HEK293T (cell line): ENCODE measurements around the gene ARPP19.

ENCODE experiments used
- BHLHE40 ChIP-seq: fragments of 450-650 bp; IDR thresholded peaks from 2 replicates; pipeline ENCODE4 v1.6.1; 2016; ENCODE audit warnings: mild to moderate bottlenecking, moderate library complexity, borderline replicate concordance
- ELF4 ChIP-seq: fragments of 450-650 bp; IDR thresholded peaks from 2 replicates; pipeline ENCODE4 v1.6.1; 2017; ENCODE audit warnings: antibody characterized with exemption
- FOXA1 ChIP-seq: fragments of 450-650 bp; IDR thresholded peaks from 2 replicates; pipeline ENCODE4 v1.6.1; 2016; ENCODE audit warnings: mild to moderate bottlenecking
- FOXK2 ChIP-seq: fragments of 450-650 bp; IDR thresholded peaks from 2 replicates; pipeline ENCODE4 v1.6.1; 2016; ENCODE audit warnings: mild to moderate bottlenecking
- FOXM1 ChIP-seq: fragments of 450-650 bp; IDR thresholded peaks from 2 replicates; pipeline ENCODE4 v1.6.1; 2017; ENCODE audit warnings: mild to moderate bottlenecking, borderline replicate concordance
- L3MBTL2 ChIP-seq: fragments of 450-650 bp; conservative IDR thresholded peaks from 2 replicates; pipeline ENCODE4 v1.6.1; 2016; ENCODE audit warnings: mild to moderate bottlenecking
- NFRKB ChIP-seq: fragments of 450-650 bp; IDR thresholded peaks from 2 replicates; pipeline ENCODE4 v1.6.1; 2016; ENCODE audit warnings: mild to moderate bottlenecking, moderate library complexity
- SP1 ChIP-seq: fragments of 450-650 bp; IDR thresholded peaks from 2 replicates; pipeline ENCODE4 v1.6.1; 2017
- SUZ12 ChIP-seq: fragments of 450-650 bp; IDR thresholded peaks from 2 replicates; pipeline ENCODE4 v1.6.1; 2016; ENCODE audit warnings: mild to moderate bottlenecking
- TARDBP ChIP-seq: fragments of 450-650 bp; IDR thresholded peaks from 2 replicates; pipeline ENCODE4 v1.6.1; 2016
- TF ChIP-seq, protein P1 (sequence below): fragments of 450-650 bp; IDR thresholded peaks from 2 replicates; pipeline ENCODE4 v1.6.1; 2016

DNA sequence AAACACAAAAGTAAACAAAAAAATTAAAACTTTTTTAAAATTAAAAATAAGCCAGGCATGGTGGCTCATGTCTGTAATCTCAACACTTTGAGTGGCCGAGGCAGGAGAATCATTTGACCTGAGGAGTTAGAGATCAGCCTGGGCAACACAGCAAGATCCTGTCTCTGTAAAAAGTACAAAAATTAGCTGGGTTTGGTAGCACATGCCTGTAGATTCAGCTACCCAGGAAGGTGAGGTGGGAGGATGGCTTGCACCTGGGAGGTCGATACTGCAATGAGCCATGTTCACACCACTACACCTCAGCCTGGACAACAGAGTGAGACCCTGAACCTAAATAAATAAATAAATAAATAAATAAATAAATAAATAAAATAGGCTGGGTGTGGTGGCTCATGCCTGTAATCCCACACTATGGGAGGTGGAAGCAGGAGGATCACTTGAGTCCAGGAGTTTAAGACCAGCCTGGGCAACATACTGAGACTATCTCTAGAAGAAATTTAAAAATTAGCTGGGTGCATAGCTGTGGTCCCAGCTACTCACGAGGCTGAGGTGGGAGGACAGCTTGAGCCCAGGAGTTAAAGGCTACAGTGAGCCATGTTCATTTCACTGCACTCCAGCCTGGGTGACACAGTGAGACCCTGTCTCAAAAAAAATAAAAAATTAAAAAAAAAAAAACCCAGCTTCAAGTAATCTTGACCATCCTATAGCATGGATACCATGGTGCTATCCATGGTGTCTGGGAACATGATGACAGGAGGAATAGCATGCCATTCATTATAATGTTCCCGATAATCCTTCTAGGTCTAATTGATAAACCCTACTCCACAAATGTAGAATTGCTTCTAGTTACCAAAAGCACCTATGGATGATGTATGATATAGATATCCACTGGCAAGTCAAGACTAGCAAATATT, 44.4 kb downstream of the ARPP19 start:
- TF ChIP-seq BHLHE40: no peak
- no peak for TF ChIP-seq ELF4
- no peak for TF ChIP-seq FOXM1
- no peak for TF ChIP-seq SP1
- no peak for TF ChIP-seq NFRKB
- no peak for TF ChIP-seq FOXK2
- TF ChIP-seq SUZ12: no peak
- TF ChIP-seq TARDBP: no peak
- TF ChIP-seq, protein P1, sequence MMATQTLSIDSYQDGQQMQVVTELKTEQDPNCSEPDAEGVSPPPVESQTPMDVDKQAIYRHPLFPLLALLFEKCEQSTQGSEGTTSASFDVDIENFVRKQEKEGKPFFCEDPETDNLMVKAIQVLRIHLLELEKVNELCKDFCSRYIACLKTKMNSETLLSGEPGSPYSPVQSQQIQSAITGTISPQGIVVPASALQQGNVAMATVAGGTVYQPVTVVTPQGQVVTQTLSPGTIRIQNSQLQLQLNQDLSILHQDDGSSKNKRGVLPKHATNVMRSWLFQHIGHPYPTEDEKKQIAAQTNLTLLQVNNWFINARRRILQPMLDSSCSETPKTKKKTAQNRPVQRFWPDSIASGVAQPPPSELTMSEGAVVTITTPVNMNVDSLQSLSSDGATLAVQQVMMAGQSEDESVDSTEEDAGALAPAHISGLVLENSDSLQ: no peak
- TF ChIP-seq L3MBTL2: no peak
- no peak for TF ChIP-seq FOXA1
